ENCODE measurements around the gene IL18RAP.
A peak's percentile ranks its signal among the peaks of the same experiment; 100 is the strongest.

- TF ChIP-seq CTCF (IDR thresholded peaks at IDR 0.05; ENCODE audit: insufficient read depth, low read length, poor library complexity, severe bottlenecking): peak; percentile 53
- TF ChIP-seq EZH2phosphoT487 (conservative IDR thresholded peaks at IDR 0.05; ENCODE audit: low read length): no peak
Measured at GRCh38 chr2:102442967-102443828, 20.2 kb downstream of the IL18RAP start.

Measured in SU-DHL-6 (cell line).